ENCODE measurements around the gene PHF12.
"Not testable (repeated sequence)": the region's sequence is repeated elsewhere in the genome, so short reads cannot be mapped to it uniquely, and the experiment has no call there.

PHF12 gene

DNA sequence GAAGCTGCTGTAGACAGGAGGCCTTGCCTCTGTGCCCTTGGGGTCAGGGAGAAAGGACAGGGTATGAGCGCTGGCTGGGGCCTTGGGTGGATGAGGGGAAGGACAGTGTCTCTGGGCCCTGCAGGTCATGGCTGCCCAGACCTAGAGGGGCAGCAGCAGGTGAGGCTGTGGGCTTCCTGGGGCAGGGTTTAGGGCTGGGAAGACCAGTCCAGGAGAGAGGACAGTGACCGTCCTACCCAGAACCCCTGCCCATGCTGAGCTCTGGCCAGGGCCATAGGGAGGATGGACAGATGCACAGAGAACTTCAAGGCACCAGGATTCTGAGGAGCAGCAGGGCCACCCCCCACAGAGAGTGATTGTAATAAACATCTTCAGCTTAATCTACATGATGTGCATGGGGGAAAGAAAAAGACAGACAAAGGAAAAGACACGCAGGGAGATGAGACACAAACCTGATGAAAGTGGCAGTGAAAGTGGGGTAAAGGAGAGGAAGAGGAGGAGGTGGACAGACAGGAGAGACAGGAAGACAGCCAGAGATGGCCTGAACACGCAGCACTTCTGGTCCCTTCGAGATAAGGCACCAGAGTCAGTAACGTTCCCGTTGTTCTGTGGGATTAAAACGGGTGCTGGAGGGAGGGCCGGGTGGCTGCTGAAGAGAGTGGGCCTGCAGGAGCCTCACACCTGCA is 71.3 kb downstream of the PHF12 start:
- no peak overlapping the region for H2BK15ac ChIP-seq (ENCODE audit: low read depth, poor library complexity, severe bottlenecking)
- no peak overlapping the region for H4K91ac ChIP-seq (ENCODE audit: low read length)
- H3K27me3 ChIP-seq (ENCODE audit: control insufficient read depth in 1 of 2, insufficient read depth in 1 of 2, low read length in 2 of 2), result no peaks in the 10 kb centered on the region
- DNase-seq, result no peak
- no peak overlapping the region for H4K8ac ChIP-seq (ENCODE audit: low read length)
- no peak overlapping the region for H3K14ac ChIP-seq (ENCODE audit: low read length in 2 of 2)
- H3K4me3 ChIP-seq (ENCODE audit: insufficient read depth in 1 of 2, low read depth in 1 of 2, low read length in 2 of 2), result no peak overlapping the region
- H3K27ac ChIP-seq (ENCODE audit: low read length, poor library complexity, severe bottlenecking), result no peak overlapping the region
- no peaks in the 10 kb centered on the region for H3K9me3 ChIP-seq (ENCODE audit: control insufficient read depth, low read length)
- no peak overlapping the region for H3K18ac ChIP-seq (ENCODE audit: low read depth in 1 of 2, low read length in 2 of 2)
- no peak overlapping the region for H3K4ac ChIP-seq (ENCODE audit: low read depth in 1 of 2, low read length in 2 of 2)
- H2BK5ac ChIP-seq (ENCODE audit: low read depth, low read length, poor library complexity, severe bottlenecking), result no peak overlapping the region
- H2AK5ac ChIP-seq (ENCODE audit: low read length, severe bottlenecking), result no peak overlapping the region
- H3K79me1 ChIP-seq (replicated peaks; ENCODE audit: low read length, poor library complexity, severe bottlenecking), result peaks cover 9% of the 10 kb centered on the region
- no peak overlapping the region for H2BK120ac ChIP-seq (ENCODE audit: low read depth, low read length)
- H3K23ac ChIP-seq (ENCODE audit: low read length in 2 of 2), result no peak overlapping the region
- no peak overlapping the region for H2AFZ ChIP-seq (ENCODE audit: low read depth, low read length)
- no peak overlapping the region for H2BK12ac ChIP-seq (ENCODE audit: low read length in 2 of 2)
- H3K9ac ChIP-seq (ENCODE audit: low read length), result no peak overlapping the region
- 87% methylated on average over 9 of the region's 9 CpGs for WGBS
- H3K36me3 ChIP-seq (ENCODE audit: control insufficient read depth in 1 of 2, insufficient read depth in 2 of 2, low read depth in 1 of 2, low read length in 2 of 2), result peaks cover 65 to 71% of the 10 kb centered on the region in 2 experiments
- no peak overlapping the region for H3K4me2 ChIP-seq (ENCODE audit: low read length, poor library complexity, severe bottlenecking)
- peaks cover 7% of the 10 kb centered on the region for H3K4me1 ChIP-seq (ENCODE audit: control insufficient read depth, insufficient read depth, low read depth, low read length)

DNA sequence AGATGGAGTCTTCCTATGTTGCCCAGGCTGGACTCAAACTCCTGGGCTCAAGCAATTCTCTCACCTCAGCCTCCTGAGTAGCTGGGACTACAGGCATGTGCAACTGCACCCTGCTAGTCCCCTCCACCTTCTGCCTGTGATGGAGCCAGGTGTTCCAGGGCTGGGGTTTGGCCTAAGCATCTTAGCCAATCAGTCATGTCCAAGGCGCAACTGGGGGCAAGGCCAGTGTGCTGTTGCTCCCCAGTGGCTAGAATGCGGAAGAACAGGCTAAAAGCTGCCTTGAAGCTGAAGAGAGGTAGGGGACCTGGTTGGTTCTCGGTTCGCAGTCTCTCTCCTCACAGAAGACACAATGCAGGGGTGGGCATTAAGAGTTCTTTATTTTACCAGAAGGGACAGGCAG is 72.3 kb downstream of the PHF12 start:
- Histone ChIP-seq H3K4me3 (ENCODE audit: insufficient read depth in 1 of 2, low read depth in 1 of 2, low read length in 2 of 2) (no peak overlapping the region), H4K91ac (ENCODE audit: low read length) (no peak overlapping the region), H3K4me1 (ENCODE audit: control insufficient read depth, insufficient read depth, low read depth, low read length) (peaks cover 2% of the 10 kb centered on the region), H2BK120ac (ENCODE audit: low read depth, low read length) (no peak overlapping the region), H3K4me2 (ENCODE audit: low read length, poor library complexity, severe bottlenecking) (no peak overlapping the region), H2AFZ (ENCODE audit: low read depth, low read length) (no peak overlapping the region), H3K9ac (ENCODE audit: low read length) (no peak overlapping the region), H2BK5ac (ENCODE audit: low read depth, low read length, poor library complexity, severe bottlenecking) (no peak overlapping the region), H3K9me3 (ENCODE audit: control insufficient read depth, low read length) (no peaks in the 10 kb centered on the region), H3K27me3 (ENCODE audit: control insufficient read depth in 1 of 2, insufficient read depth in 1 of 2, low read length in 2 of 2) (no peaks in the 10 kb centered on the region), H4K8ac (ENCODE audit: low read length) (no peak overlapping the region), H2AK5ac (ENCODE audit: low read length, severe bottlenecking) (no peak overlapping the region), H3K79me1 (replicated peaks; ENCODE audit: low read length, poor library complexity, severe bottlenecking) (peaks cover 8% of the 10 kb centered on the region), H3K14ac (ENCODE audit: low read length in 2 of 2) (no peak overlapping the region), H3K27ac (ENCODE audit: low read length, poor library complexity, severe bottlenecking) (no peak overlapping the region), H3K36me3 (ENCODE audit: control insufficient read depth in 1 of 2, insufficient read depth in 2 of 2, low read depth in 1 of 2, low read length in 2 of 2) (peaks cover 55 to 60% of the 10 kb centered on the region in 2 experiments), H3K4ac (ENCODE audit: low read depth in 1 of 2, low read length in 2 of 2) (no peak overlapping the region), H3K18ac (ENCODE audit: low read depth in 1 of 2, low read length in 2 of 2) (no peak overlapping the region), H3K23ac (ENCODE audit: low read length in 2 of 2) (no peak overlapping the region), H2BK15ac (ENCODE audit: low read depth, poor library complexity, severe bottlenecking) (no peak overlapping the region), H2BK12ac (ENCODE audit: low read length in 2 of 2) (no peak overlapping the region)
- peak; percentile 62 for DNase-seq
- 69% methylated on average over 4 of the region's 4 CpGs for WGBS

DNA sequence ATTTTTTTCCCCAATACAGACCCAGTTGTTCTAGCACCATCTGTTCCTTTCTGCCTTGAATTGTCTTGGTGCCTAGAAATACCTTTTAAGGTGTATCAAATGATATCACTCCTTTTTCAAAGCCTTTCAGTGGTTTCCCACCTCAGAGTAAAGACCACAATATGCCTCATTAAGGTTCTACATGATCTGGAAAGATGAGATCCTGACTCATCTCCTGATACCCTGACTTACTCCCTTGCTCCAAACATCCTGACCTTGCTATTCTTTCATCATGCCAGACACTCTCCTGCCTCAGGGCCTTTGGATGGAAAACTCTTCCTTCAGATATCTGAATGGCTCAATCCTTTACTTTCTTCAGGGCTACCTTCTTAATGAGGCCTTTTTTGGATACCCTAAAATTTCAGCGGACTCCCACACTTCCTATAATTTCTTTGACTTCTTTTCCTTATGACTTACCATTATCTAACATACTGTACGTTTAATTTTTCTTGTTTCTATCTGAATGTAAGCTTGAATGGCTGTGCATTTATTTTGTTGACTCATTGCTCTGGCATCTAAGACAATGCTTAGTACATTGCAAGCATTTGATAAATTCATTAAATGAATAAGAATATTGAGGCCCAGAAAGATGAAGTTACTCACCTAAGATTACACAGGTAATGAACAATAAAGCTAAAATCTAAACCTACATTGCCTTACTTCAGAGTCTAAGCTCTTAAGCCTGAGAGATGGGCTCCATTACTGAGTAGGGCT is 73.0 kb downstream of the PHF12 start:
- peaks cover 3% of the 10 kb centered on the region for H3K79me1 ChIP-seq (replicated peaks; ENCODE audit: low read length, poor library complexity, severe bottlenecking)
- no peak overlapping the region for H2BK15ac ChIP-seq (ENCODE audit: low read depth, poor library complexity, severe bottlenecking)
- H3K23ac ChIP-seq (ENCODE audit: low read length in 2 of 2), result no peak overlapping the region
- no peak overlapping the region for H3K4me2 ChIP-seq (ENCODE audit: low read length, poor library complexity, severe bottlenecking)
- no peak overlapping the region for H2AK5ac ChIP-seq (ENCODE audit: low read length, severe bottlenecking)
- H3K27me3 ChIP-seq (ENCODE audit: control insufficient read depth in 1 of 2, insufficient read depth in 1 of 2, low read length in 2 of 2), result no peaks in the 10 kb centered on the region
- no peak overlapping the region for H3K27ac ChIP-seq (ENCODE audit: low read length, poor library complexity, severe bottlenecking)
- no peak overlapping the region for H2BK120ac ChIP-seq (ENCODE audit: low read depth, low read length)
- no peak for DNase-seq
- no peak overlapping the region for H2BK5ac ChIP-seq (ENCODE audit: low read depth, low read length, poor library complexity, severe bottlenecking)
- no peak overlapping the region for H3K18ac ChIP-seq (ENCODE audit: low read depth in 1 of 2, low read length in 2 of 2)
- H2BK12ac ChIP-seq (ENCODE audit: low read length in 2 of 2), result no peak overlapping the region
- no peak overlapping the region for H3K4me3 ChIP-seq (ENCODE audit: insufficient read depth in 1 of 2, low read depth in 1 of 2, low read length in 2 of 2)
- H3K4me1 ChIP-seq (ENCODE audit: control insufficient read depth, insufficient read depth, low read depth, low read length), result peaks cover 2% of the 10 kb centered on the region
- H3K36me3 ChIP-seq (ENCODE audit: control insufficient read depth in 1 of 2, insufficient read depth in 2 of 2, low read depth in 1 of 2, low read length in 2 of 2), result peaks cover 48 to 54% of the 10 kb centered on the region in 2 experiments
- H4K91ac ChIP-seq (ENCODE audit: low read length), result no peak overlapping the region
- WGBS, result 89% methylated on average over 1 of the region's 2 CpGs
- H3K4ac ChIP-seq (ENCODE audit: low read depth in 1 of 2, low read length in 2 of 2), result no peak overlapping the region
- no peaks in the 10 kb centered on the region for H3K9me3 ChIP-seq (ENCODE audit: control insufficient read depth, low read length)
- no peak overlapping the region for H2AFZ ChIP-seq (ENCODE audit: low read depth, low read length)
- no peak overlapping the region for H3K14ac ChIP-seq (ENCODE audit: low read length in 2 of 2)
- no peak overlapping the region for H4K8ac ChIP-seq (ENCODE audit: low read length)
- no peak overlapping the region for H3K9ac ChIP-seq (ENCODE audit: low read length)

DNA sequence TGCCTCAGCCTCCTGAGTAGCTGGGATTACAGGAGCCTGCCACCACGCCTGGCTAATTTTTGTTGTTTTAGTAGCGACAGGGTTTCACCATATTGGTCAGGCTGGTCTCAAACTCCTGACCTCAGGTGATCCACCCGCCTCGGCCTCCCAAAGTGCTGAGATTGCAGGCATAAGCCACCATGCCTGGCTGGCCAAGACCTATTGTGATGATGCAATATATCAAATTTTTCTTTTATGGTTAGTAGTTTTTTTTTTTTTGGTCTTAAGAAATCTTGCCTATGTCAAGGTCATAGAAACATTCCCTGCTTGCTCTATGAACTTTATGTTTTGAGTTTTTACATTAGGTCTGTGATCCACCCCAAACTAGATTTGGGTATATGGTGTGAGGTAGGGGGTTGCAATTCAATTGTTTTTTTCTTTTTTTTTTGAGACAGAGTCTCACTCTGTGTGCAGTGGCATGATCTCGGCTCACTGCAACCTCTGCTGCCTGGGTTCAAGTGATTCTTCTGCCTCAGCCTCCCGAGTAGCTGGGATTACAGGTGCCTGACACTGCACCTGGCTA is 74.1 kb downstream of the PHF12 start:
- H3K14ac ChIP-seq (ENCODE audit: low read length in 2 of 2); H2BK15ac ChIP-seq (ENCODE audit: low read depth, poor library complexity, severe bottlenecking); H3K27ac ChIP-seq (ENCODE audit: low read length, poor library complexity, severe bottlenecking); H3K4me1 ChIP-seq (ENCODE audit: control insufficient read depth, insufficient read depth, low read depth, low read length); H4K8ac ChIP-seq (ENCODE audit: low read length); H2BK120ac ChIP-seq (ENCODE audit: low read depth, low read length); H3K18ac ChIP-seq (ENCODE audit: low read depth in 1 of 2, low read length in 2 of 2); H3K9ac ChIP-seq (ENCODE audit: low read length); H3K9me3 ChIP-seq (ENCODE audit: control insufficient read depth, low read length); H3K27me3 ChIP-seq (ENCODE audit: control insufficient read depth in 1 of 2, insufficient read depth in 1 of 2, low read length in 2 of 2); H2BK5ac ChIP-seq (ENCODE audit: low read depth, low read length, poor library complexity, severe bottlenecking); H2BK12ac ChIP-seq (ENCODE audit: low read length in 2 of 2); H3K4me2 ChIP-seq (ENCODE audit: low read length, poor library complexity, severe bottlenecking); H2AFZ ChIP-seq (ENCODE audit: low read depth, low read length); H3K23ac ChIP-seq (ENCODE audit: low read length in 2 of 2); H3K4me3 ChIP-seq (ENCODE audit: insufficient read depth in 1 of 2, low read depth in 1 of 2, low read length in 2 of 2); H3K79me1 ChIP-seq (replicated peaks; ENCODE audit: low read length, poor library complexity, severe bottlenecking); H3K4ac ChIP-seq (ENCODE audit: low read depth in 1 of 2, low read length in 2 of 2); H2AK5ac ChIP-seq (ENCODE audit: low read length, severe bottlenecking); DNase-seq; H4K91ac ChIP-seq (ENCODE audit: low read length): not testable (repeated sequence)
- 98% methylated on average over 6 of the region's 6 CpGs for WGBS
- H3K36me3 ChIP-seq (ENCODE audit: control insufficient read depth in 1 of 2, insufficient read depth in 2 of 2, low read depth in 1 of 2, low read length in 2 of 2), result peaks cover 37 to 43% of the 10 kb centered on the region in 2 experiments

Data from mesenchymal stem cell (in vitro differentiated cells and primary cell).